Activated CD4-positive, alpha-beta T cell treated with anti-CD3 and anti-CD28 coated beads, Interleukin-2, amount 50 U/mL, for 4 hours (primary cell): ENCODE data around the gene TNFSF12.
A peak's percentile ranks its signal among the peaks of the same experiment; 100 is the strongest.
"Not testable (repeated sequence)": the region's sequence is repeated elsewhere in the genome, so short reads cannot be mapped to it uniquely, and the experiment has no call there.

Experiments used
- DNase-seq, 2 experiments: peaks; one replicate each; pipeline ENCODE4 v3.0.0-alpha.2; 2020

Gene TNFSF12

DNA sequence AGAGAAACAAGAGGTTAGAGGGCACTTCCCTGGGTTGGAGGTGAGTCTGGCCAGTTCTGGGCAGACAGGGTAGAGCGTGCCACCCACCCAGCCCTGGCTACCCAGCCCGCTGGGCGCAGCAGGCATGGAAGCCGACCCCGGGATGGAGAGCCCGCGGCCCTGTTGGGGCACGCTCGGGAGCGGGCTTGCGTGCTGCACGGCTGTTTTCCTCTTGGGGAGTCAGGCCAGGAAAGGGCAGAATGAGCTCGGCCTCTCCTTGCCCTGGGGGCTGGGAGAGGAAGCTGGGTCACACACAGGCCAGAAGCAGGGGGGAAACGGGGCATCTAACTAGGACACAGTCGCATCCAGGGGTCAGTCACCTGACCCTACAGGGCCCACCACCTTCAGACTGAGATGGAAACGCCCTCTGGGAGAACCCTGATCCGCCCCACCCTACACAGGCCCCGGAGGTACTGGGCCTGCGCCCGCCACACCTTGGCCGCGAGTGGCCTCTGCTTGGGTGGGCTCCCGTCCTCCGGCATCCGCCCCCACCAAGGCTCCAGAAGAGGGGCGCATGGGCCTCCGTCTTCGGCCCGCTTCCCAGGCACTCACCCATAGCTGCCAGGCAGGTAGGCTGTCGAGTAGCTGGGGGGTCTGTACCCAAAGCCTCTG lies 39.8 kb downstream of the TNFSF12 start:
- DNase-seq: no peak

DNA sequence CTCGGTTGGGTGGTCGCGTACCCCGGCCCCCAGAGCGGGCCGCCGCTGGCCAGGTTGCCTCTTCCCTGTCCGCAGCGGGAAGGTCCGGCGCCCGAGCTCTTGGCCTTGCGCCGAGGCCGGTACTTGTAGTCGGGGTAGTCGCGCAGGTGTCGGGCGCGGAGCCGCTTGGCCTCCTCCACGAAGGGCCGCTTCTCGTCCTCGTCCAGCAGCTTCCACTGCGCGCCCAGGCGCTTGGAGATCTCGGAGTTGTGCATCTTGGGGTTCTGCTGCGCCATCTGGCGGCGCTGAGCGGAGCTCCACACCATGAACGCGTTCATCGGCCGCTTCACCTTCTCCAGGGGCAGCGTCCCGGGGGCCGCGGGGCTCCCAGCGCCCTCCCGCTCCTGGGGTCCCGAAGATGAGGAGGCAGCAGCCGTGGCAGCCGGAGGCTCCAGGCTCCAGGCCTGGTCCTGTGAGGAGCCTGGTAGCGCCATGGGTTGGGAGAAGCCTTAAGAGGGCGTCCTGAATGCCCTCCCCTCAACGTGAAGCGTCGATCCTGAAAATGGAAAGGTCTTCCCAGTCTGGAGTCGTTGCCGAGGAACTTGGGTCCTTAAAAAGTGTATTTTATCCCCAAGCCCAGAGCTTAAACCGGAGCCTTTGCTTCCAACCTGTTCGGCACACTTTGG lies 40.5 kb downstream of the TNFSF12 start:
- DNase-seq: peak; percentile 55 to 56

DNA sequence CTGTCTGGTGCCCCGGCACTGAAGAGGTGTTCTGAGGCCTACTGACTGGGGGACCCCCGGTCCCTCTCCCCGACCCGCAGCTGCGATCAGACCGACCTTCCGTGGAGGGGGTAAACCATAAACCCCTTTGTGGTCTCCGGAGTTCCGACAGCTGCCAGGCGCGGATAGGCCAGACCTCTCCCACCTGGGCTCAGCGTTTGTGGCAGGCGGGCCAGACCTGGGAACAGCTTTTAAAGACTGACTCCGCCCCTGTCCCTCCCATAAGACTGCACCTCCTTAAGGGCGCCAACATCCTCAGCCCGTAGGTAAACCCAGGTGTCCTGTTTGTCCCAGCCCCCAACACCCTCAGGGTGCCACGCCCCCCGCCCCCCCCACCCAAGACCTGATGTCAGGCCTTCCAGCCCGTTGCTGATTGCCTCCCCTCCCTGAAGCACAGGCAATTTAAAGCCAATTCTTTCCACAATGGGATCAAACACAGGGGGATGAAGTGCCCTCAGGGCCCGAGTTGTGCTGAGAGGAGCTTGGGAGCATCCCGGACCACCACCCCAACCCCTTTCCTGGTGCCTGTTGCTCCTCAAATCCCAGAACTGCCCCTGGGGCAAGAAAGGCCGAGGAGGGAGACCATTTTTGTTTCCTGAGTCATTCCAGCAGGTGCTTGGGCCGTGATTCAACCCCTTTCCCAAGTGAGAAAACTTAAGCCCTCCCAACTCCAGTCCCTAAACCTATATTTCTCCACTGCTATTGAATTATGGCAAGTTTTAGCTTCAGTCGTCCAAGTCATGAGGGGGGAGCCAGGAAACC lies 41.2 kb downstream of the TNFSF12 start, which contains the start of gene SOX15:
TSS of gene SOX15 (minus strand) at position 204 of the 801 bp plus-strand sequence. CDS start 418 bp downstream, outside the sequence.
- DNase-seq: no peak

DNA sequence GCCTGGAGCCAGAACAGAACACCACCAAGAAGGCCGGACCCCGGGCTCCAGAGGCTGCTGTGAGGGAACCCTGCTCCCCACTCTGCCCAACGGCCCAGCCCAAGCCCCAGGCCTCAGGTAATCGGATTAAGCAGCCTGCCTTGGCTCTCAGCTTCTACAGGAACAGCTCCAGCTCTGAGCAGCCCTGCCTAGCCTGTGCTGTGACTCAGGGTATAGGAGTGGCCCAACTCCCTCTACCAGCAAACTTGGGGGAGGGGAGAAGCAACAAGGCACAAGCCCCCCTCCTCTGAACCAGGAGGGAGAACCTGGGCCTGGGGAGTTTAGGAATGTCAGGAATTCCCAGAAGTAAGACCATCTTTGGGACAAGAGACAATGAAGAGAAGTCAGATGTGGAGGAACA lies 41.9 kb downstream of the TNFSF12 start:
- DNase-seq: no peak

DNA sequence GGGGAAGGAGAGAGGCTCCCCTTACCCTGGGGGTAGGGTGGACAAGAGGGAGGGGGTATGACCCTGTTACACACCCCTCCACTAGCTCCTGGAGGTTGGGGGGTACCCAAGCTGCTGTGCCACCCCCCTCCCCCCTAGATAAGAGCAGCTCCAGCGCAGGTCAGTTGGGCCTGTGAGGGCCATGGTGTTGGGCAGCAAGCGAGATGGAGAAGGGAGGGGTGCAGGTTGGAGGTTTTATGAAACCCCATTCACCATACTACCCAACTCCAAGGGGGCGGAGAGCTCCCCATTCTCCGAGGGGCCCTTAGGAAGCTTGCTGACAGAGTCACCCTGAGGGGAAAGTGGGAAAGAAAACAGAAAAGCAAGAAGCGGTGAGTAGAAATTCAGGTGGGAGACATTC lies 42.7 kb downstream of the TNFSF12 start:
- DNase-seq: no peak

DNA sequence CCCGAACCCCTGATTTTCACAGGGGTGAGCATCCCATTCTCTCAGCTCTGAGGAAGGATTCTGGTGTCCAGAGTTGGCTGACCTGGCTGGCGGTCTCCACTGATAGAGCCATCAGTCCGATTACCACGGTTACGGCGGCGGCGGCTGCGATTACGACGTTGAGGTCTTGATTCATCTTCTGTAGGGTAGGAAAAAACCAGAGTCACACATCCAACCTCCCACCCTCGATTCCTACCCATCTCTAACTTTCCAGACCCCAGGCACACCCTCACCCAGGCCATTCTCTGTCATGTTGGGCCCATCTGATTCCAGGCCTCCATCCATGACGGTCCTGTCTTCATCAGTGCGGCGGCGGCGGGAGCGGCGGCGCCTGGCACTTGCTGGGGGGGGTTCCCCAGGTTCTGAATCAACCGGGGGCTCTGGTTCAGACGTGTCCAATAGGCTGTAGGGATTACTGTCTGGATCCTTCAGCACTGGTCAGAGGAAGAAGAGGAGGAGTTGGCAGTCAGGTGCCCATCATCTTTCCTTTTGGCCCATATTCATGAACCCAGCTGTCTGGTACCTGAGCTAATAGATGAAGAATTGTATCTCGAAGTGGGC lies 43.7 kb downstream of the TNFSF12 start:
- DNase-seq: no peak

DNA sequence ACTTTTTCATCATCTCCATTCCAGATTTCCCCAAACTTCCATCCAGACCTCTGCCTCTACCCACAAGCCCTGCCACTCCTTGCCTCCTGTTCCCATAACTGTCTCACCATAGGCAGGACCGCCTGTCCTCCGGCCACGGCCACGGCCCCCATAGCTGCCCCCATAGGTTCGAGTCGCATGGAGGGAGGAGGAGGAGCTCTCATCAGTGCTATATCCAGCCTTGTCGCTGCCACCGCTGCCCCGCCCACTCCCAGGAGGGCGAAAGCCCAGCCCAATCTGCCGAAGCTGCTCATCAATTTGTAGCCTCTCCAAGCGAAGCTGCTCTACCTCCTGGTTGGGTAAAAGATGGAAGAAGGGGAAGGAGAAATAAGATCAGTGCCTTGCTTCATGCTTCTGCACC lies 44.4 kb downstream of the TNFSF12 start:
- no peak for DNase-seq

DNA sequence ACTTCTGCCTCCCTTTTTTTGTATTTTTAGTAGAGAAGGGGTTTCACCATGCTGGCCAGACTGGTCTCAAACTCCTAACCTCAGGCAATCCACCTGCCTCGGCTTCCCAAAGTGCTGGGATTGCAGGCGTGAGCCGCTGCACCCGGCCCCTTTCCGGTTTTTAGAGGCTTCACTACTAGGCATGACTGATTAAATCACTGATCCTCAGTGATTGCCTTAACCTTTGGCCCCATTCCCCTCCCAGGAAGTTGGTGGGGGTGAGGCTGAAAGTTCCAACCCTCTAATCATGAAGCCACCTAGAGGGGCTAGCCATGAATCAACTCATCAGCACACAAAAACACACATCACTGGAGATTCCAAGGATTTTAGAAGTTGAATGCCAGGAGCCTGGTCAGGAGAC lies 48.7 kb downstream of the TNFSF12 start:
- DNase-seq: not testable (repeated sequence)

DNA sequence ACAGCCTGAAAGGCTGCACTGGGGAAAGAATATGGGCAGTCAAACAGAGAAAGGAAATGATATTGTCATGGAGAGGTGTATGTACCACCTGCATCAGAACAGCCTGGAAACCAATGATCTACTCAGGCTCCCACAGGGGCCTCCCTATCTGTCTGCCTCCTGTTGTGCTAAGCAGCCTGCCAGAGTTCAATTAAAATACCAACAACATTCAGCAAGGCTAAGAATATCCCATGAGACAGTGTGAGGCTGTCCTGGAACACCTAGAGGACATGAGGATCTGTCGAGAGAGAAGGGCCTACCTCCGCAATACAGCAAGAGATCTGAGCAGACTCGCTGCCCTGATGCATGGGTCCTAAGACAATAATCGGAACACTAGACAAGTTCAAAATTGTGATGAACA lies 57.4 kb downstream of the TNFSF12 start:
- DNase-seq: no peak
